WERI-Rb-1 (cell line): ENCODE data around the gene ITPR1.

Experiments
- DNase-seq: peaks from one replicate; pipeline ENCODE4 v3.0.0-alpha.2; 2020
- H3K27ac ChIP-seq: fragments of 250-450 bp; sonication (Bioruptor Pico); 2 replicates; pipeline ENCODE4 v1.5.1; 2020; ENCODE audit warnings: mild to moderate bottlenecking, moderate library complexity
- H3K27me3 ChIP-seq: fragments of 250-450 bp; sonication (Bioruptor Pico); 2 replicates; pipeline ENCODE4 v1.5.1; 2021; ENCODE audit warnings: mild to moderate bottlenecking, low read depth, moderate library complexity; ENCODE audit not compliant: insufficient read depth, severe bottlenecking
- H3K36me3 ChIP-seq: fragments of 250-450 bp; sonication (Bioruptor Pico); 2 replicates; pipeline ENCODE4 v1.5.1; 2020; ENCODE audit warnings: mild to moderate bottlenecking, moderate library complexity
- H3K4me3 ChIP-seq: 2 replicates; pipeline ENCODE4 v1.5.1; 2011; ENCODE audit warnings: low read depth, mild to moderate bottlenecking, control low read depth, low read length
- H3K9me3 ChIP-seq: fragments of 250-450 bp; sonication (Bioruptor Pico); 2 replicates; pipeline ENCODE4 v1.5.1; 2021; ENCODE audit warnings: mild to moderate bottlenecking, moderate library complexity; ENCODE audit not compliant: severe bottlenecking
- TF ChIP-seq, protein P1 (sequence below): IDR thresholded peaks from 2 replicates; pipeline ENCODE4 v1.5.1; 2011; ENCODE audit warnings: low read depth, mild to moderate bottlenecking, control low read depth, inconsistent platforms, low read length

ITPR1 gene

DNA sequence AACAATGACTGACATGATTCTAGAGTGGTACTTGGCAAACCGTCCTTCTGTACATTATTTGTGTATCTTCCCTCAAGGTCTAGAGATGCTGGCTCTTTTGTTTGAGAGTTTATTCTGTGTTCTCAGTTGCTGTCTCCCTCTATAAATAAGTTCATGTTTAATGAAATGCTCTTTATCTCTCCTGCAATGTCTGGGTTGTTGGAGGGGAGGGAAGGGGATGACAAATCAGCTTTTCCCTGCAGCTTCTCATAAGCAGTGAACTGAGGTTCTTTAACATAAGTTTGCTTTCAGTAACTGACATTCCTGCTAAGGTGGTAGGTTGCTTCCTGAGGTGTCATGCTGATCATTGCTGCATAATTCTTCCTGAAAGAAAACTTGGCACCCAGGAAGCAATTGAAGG, 21.8 kb downstream of the ITPR1 start:
- Histone ChIP-seq H3K4me3 (no peak overlapping the region), H3K36me3 (no peaks in the 10 kb centered on the region), H3K27ac (no peak overlapping the region), H3K27me3 (no peaks in the 10 kb centered on the region), H3K9me3 (no peaks in the 10 kb centered on the region)
- no peak for DNase-seq
- TF ChIP-seq, protein P1, sequence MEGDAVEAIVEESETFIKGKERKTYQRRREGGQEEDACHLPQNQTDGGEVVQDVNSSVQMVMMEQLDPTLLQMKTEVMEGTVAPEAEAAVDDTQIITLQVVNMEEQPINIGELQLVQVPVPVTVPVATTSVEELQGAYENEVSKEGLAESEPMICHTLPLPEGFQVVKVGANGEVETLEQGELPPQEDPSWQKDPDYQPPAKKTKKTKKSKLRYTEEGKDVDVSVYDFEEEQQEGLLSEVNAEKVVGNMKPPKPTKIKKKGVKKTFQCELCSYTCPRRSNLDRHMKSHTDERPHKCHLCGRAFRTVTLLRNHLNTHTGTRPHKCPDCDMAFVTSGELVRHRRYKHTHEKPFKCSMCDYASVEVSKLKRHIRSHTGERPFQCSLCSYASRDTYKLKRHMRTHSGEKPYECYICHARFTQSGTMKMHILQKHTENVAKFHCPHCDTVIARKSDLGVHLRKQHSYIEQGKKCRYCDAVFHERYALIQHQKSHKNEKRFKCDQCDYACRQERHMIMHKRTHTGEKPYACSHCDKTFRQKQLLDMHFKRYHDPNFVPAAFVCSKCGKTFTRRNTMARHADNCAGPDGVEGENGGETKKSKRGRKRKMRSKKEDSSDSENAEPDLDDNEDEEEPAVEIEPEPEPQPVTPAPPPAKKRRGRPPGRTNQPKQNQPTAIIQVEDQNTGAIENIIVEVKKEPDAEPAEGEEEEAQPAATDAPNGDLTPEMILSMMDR = no peak

DNA sequence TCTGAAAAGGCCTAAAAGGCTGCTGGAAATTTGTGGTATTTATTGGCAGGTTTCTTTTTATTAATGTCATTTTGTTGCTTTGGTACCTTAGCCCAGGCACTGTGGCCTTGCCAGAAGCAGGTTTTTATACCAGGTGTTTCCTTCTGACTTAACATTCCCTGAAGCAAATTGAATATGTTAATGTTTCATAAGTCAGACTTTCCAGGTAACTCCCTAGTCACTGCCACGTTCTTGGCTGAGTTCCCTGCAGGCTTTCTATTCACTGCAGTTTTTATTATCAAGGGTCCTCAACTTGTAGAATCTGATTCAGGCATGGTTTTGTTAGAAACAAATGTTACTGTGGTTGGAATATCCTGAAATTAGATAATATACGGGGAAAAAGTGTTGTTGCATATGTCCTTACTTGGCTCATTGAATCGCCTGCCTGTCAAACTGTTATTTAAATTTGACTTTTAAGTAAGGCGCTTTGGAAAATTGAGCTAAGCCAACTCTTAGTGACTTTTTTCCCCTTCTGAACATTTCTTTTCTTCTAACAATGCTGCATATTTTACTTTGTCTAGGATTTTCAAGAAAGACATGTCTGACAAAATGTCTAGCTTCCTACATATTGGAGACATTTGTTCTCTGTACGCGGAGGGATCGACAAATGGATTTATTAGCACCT, 22.9 kb downstream of the ITPR1 start:
- Histone ChIP-seq H3K27me3 (no peaks in the 10 kb centered on the region), H3K9me3 (no peaks in the 10 kb centered on the region), H3K36me3 (no peaks in the 10 kb centered on the region), H3K27ac (no peak overlapping the region), H3K4me3 (no peak overlapping the region)
- TF ChIP-seq, protein P1 = no peak
- no peak for DNase-seq

DNA sequence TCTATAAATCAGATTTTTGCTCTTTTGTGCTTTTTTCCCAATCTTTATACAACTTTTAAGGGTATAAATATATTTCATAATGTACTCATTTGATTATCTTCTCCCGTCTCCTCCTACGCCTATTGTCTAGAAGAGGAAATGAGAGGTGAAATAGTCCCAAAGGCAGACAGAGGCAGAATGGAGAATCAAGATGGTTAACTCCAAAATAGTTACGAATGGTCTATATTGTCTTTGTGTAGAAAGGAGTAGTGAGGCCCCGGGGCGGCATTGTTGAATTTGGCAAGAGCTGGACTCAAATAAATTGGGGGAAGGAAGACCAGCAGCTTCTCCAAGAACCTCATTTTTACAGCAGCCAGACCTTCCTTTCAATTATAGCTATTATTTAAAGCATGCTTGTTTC, 23.9 kb downstream of the ITPR1 start:
- no peak overlapping the region for H3K4me3 ChIP-seq
- no peaks in the 10 kb centered on the region for H3K27me3 ChIP-seq
- TF ChIP-seq, protein P1 = no peak
- no peaks in the 10 kb centered on the region for H3K36me3 ChIP-seq
- no peak for DNase-seq
- no peak overlapping the region for H3K27ac ChIP-seq
- no peaks in the 10 kb centered on the region for H3K9me3 ChIP-seq

DNA sequence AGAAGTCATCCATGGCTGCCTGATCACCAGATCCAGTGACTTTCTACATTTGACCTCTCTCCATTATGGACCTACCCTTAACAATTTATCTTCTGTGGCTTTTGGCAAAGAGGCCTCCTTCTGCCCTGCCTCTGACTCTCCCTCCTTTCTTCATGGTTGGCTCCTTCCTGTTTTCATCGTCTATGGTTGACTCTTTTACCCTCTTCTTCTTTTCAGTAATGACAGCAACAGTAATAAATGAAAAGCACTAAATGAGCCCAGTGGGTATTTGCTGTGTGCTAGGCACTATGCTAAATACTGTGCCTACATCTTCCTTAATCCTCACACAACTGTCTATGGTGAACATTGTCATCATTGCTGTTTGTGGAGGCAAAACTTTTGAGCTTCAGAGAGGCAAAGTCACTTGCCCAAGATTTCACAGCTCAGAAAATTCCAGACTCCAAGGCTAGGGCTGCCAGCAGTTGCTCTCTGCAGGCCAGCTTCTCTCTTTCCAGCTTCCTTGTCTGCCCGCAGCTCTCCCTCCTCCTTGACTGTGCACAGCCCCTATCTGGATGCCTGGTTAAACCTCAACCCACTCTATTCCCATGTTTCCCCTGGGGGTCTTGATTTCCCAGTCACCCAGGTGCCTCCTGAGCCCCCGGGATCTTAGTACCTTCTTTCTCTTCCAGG, 24.6 kb downstream of the ITPR1 start:
- Histone ChIP-seq H3K27ac (no peak overlapping the region), H3K36me3 (no peaks in the 10 kb centered on the region), H3K4me3 (no peak overlapping the region), H3K27me3 (no peaks in the 10 kb centered on the region), H3K9me3 (no peaks in the 10 kb centered on the region)
- TF ChIP-seq, protein P1 = no peak
- no peak for DNase-seq

GRCh38 chr3:4520033-4520816, 27.1 kb downstream of the ITPR1 start:
- Histone ChIP-seq H3K27me3 (no peaks in the 10 kb centered on the region), H3K36me3 (no peaks in the 10 kb centered on the region), H3K4me3 (no peak overlapping the region), H3K9me3 (no peaks in the 10 kb centered on the region), H3K27ac (no peak overlapping the region)
- TF ChIP-seq, protein P1 = no peak
- DNase-seq = no peak
